ENCODE data around the gene AQP12B. TPM values are rescaled to one million over a fixed set of nuclear protein-coding genes. Genes with fewer than 3 reads are reported as not detected.
"Not testable (repeated sequence)": the region's sequence is repeated elsewhere in the genome, so short reads cannot be mapped to it uniquely, and the experiment has no call there.

Gene AQP12B
- polyA plus RNA-seq, 1 donor (not counting 4 experiments of a cell fraction or from before 2014, with no cell fraction given): not detected

DNA sequence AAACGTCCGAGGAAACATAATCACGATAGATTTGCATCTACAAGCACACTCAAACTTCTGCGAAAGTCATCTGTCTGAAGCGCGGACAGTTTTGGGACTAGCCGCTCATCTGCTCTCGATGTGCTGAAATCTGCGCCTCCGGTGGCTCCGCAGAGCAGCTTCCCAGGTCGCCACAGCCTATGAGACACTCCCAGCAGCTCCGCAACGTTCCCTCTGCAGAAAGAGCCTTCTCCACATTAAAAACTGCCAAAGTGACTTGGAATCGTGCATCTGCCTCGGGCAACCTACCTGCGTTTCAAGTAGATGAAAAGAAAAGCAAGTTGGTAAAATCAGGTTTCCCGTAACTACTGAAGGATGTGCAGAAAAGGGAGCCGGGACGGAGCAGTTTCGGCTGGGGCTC is 17.9 kb upstream of the AQP12B start:
- Histone ChIP-seq H3K27me3 (ENCODE audit: control insufficient read depth, extremely low read depth, insufficient read depth, low read length) (peaks cover 32% of the 10 kb centered on the region), H3K4me2 (ENCODE audit: control insufficient read depth, extremely low read depth, insufficient read depth, low read depth, low read length) (peak overlapping the region; percentile 3)
- H3K36me3 ChIP-seq (ENCODE audit: control insufficient read depth in 2 of 2, extremely low read depth in 1 of 2, insufficient read depth in 2 of 2, low read length in 2 of 2); H3K4me1 ChIP-seq (ENCODE audit: control insufficient read depth, extremely low read depth, insufficient read depth, low read length); H4K20me1 ChIP-seq (ENCODE audit: control insufficient read depth, extremely low read depth, insufficient read depth, low read length); dilution Hi-C loops (cut with MboI; ENCODE audit: extremely low pct_ligation_motif_present, low sequenced_read_pairs); DNase-seq (ENCODE audit: low read depth, low spot score); H3K27ac ChIP-seq (ENCODE audit: control insufficient read depth, insufficient read depth, low read length); H3K79me2 ChIP-seq (ENCODE audit: control insufficient read depth, insufficient read depth, low read length); H2AFZ ChIP-seq (ENCODE audit: control insufficient read depth, low read length); H3K9ac ChIP-seq (ENCODE audit: control insufficient read depth, extremely low read depth, insufficient read depth, low read length); H3K4me3 ChIP-seq (ENCODE audit: control insufficient read depth in 2 of 3, extremely low read depth in 1 of 3, insufficient read depth in 2 of 3, low read depth in 1 of 3, low read length in 3 of 3); H3K9me1 ChIP-seq (ENCODE audit: control insufficient read depth, extremely low read depth, insufficient read depth, low read length); H3K9me3 ChIP-seq (ENCODE audit: control insufficient read depth, low read depth, low read length): not testable (repeated sequence)
- peak; percentile 36 for FAIRE-seq
- TF ChIP-seq EZH2 (IDR thresholded peaks at IDR 0.05; ENCODE audit: low read length): peak; percentile 42

DNA sequence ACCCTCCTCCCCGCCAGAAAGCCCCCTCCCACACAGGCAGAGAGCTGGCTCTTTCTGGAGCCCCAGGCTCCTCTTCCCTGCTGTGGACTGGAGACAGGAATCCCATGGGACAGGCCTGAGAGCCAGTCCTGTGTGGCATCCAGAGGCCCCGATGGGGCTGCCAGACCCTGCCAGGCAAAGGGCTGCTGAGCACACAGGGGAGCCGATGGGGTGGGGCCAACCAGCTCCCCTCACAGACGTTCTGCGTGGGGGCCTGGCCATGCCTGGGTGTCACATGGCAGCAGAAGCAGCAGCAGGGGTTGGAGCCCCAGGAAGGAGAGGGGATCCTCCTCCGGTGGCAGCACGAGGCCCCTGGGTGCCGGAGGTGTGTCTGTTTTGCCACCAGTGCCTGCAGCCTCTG is 17.1 kb upstream of the AQP12B start:
- H3K27ac ChIP-seq (ENCODE audit: control insufficient read depth, insufficient read depth, low read length); H3K79me2 ChIP-seq (ENCODE audit: control insufficient read depth, insufficient read depth, low read length); H2AFZ ChIP-seq (ENCODE audit: control insufficient read depth, low read length); H3K4me3 ChIP-seq (ENCODE audit: control insufficient read depth in 2 of 3, extremely low read depth in 1 of 3, insufficient read depth in 2 of 3, low read depth in 1 of 3, low read length in 3 of 3); H3K9me3 ChIP-seq (ENCODE audit: control insufficient read depth, low read depth, low read length); H3K4me1 ChIP-seq (ENCODE audit: control insufficient read depth, extremely low read depth, insufficient read depth, low read length); H3K36me3 ChIP-seq (ENCODE audit: control insufficient read depth in 2 of 2, extremely low read depth in 1 of 2, insufficient read depth in 2 of 2, low read length in 2 of 2); H3K4me2 ChIP-seq (ENCODE audit: control insufficient read depth, extremely low read depth, insufficient read depth, low read depth, low read length); H4K20me1 ChIP-seq (ENCODE audit: control insufficient read depth, extremely low read depth, insufficient read depth, low read length); dilution Hi-C loops (cut with MboI; ENCODE audit: extremely low pct_ligation_motif_present, low sequenced_read_pairs); FAIRE-seq; H3K9me1 ChIP-seq (ENCODE audit: control insufficient read depth, extremely low read depth, insufficient read depth, low read length); H3K9ac ChIP-seq (ENCODE audit: control insufficient read depth, extremely low read depth, insufficient read depth, low read length); DNase-seq (ENCODE audit: low read depth, low spot score): not testable (repeated sequence)
- H3K27me3 ChIP-seq (ENCODE audit: control insufficient read depth, extremely low read depth, insufficient read depth, low read length): peaks cover 32% of the 10 kb centered on the region

DNA sequence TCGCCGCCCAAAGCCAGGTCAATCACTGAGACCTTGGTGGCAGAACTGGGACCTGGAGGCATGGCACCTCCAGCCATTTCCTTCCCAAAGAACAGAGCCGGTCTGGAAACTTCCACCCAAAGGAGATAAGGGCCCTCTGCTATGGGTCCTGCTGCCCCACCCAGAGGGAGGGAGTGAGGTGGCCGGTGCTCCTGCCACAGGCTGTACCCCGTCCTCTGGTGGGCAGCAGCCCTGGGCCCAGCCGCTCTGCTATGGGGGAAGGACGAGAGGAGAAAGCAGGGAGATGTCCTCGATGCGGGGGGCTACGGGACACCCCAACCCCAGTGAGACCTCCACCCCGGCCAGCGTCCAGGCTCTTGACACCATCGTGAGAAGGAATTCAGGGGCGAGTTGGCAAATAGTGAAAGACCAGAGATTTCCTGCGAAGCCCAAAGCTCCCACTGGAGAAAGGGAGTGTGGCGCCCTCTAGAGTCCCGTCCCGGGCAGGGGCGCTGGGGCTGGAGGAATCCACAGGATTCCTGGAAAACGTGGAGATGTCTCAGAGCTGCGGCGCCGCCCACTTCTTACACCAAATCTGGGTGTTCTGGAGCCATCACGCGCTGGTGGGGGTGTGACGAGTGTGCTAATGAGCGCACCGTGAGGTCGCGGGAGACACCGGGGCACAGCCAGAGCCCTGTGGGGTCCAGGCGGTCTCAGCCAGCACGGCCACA is 16.3 kb upstream of the AQP12B start:
- peak; percentile 77 for FAIRE-seq

DNA sequence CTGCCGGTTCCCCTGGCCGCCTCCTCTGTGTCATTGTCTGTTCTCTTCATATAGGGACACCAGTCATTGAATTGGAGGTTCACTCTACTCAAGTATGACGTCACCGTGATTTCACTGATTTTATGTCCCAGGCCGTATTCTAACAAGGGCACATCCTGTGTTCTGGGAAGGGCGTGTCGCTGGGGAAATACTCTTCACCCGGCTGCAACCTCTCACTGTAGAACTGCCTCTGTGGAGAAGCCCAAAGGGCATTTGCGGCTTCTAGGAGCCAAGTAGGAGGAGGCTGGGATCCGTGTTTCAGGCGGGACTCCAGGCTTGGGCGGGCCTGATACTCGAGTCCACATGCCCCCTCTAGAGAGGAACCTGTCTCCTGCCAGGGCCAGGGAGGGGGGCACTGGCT is 13.8 kb upstream of the AQP12B start:
- H2AFZ ChIP-seq (ENCODE audit: control insufficient read depth, low read length); DNase-seq (ENCODE audit: low read depth, low spot score); H3K9me1 ChIP-seq (ENCODE audit: control insufficient read depth, extremely low read depth, insufficient read depth, low read length); H3K27ac ChIP-seq (ENCODE audit: control insufficient read depth, insufficient read depth, low read length); H3K4me2 ChIP-seq (ENCODE audit: control insufficient read depth, extremely low read depth, insufficient read depth, low read depth, low read length); H3K9me3 ChIP-seq (ENCODE audit: control insufficient read depth, low read depth, low read length); H3K9ac ChIP-seq (ENCODE audit: control insufficient read depth, extremely low read depth, insufficient read depth, low read length); H3K4me1 ChIP-seq (ENCODE audit: control insufficient read depth, extremely low read depth, insufficient read depth, low read length); H3K36me3 ChIP-seq (ENCODE audit: control insufficient read depth in 2 of 2, extremely low read depth in 1 of 2, insufficient read depth in 2 of 2, low read length in 2 of 2); dilution Hi-C loops (cut with MboI; ENCODE audit: extremely low pct_ligation_motif_present, low sequenced_read_pairs); FAIRE-seq; H3K4me3 ChIP-seq (ENCODE audit: control insufficient read depth in 2 of 3, extremely low read depth in 1 of 3, insufficient read depth in 2 of 3, low read depth in 1 of 3, low read length in 3 of 3); H4K20me1 ChIP-seq (ENCODE audit: control insufficient read depth, extremely low read depth, insufficient read depth, low read length); H3K79me2 ChIP-seq (ENCODE audit: control insufficient read depth, insufficient read depth, low read length): not testable (repeated sequence)
- H3K27me3 ChIP-seq (ENCODE audit: control insufficient read depth, extremely low read depth, insufficient read depth, low read length): peaks cover 15% of the 10 kb centered on the region

More for the DNA sequence above, 16.3 kb upstream of the AQP12B start:
- H3K4me2 ChIP-seq (ENCODE audit: control insufficient read depth, extremely low read depth, insufficient read depth, low read depth, low read length); H3K4me3 ChIP-seq (ENCODE audit: control insufficient read depth in 2 of 3, extremely low read depth in 1 of 3, insufficient read depth in 2 of 3, low read depth in 1 of 3, low read length in 3 of 3); H3K9ac ChIP-seq (ENCODE audit: control insufficient read depth, extremely low read depth, insufficient read depth, low read length); H3K4me1 ChIP-seq (ENCODE audit: control insufficient read depth, extremely low read depth, insufficient read depth, low read length); H3K79me2 ChIP-seq (ENCODE audit: control insufficient read depth, insufficient read depth, low read length); H3K27ac ChIP-seq (ENCODE audit: control insufficient read depth, insufficient read depth, low read length); H3K9me1 ChIP-seq (ENCODE audit: control insufficient read depth, extremely low read depth, insufficient read depth, low read length); H2AFZ ChIP-seq (ENCODE audit: control insufficient read depth, low read length); H3K9me3 ChIP-seq (ENCODE audit: control insufficient read depth, low read depth, low read length); H3K36me3 ChIP-seq (ENCODE audit: control insufficient read depth in 2 of 2, extremely low read depth in 1 of 2, insufficient read depth in 2 of 2, low read length in 2 of 2); dilution Hi-C loops (cut with MboI; ENCODE audit: extremely low pct_ligation_motif_present, low sequenced_read_pairs); DNase-seq (ENCODE audit: low read depth, low spot score); H4K20me1 ChIP-seq (ENCODE audit: control insufficient read depth, extremely low read depth, insufficient read depth, low read length): not testable (repeated sequence)
- peaks cover 28% of the 10 kb centered on the region for H3K27me3 ChIP-seq (ENCODE audit: control insufficient read depth, extremely low read depth, insufficient read depth, low read length)

DNA sequence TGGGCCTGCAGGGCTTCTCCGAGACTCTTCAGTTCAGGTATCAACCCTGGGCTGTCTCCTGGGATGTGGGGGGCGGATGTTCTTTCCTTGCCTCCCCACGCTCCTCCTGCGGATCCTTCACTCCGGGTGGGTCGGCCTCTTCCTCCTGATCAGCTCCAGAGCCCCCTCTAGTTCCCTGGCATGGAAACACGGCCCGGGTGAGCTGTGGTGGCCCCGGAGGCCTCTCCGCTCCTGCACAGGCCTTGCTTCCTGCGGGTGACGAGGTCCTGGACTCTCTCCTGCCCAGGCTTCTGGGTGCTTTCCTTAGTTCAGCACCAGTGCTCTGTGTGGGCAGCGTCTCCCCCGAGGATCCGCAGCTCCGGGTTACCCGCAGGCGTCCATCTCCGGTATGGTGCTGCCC is 12.9 kb upstream of the AQP12B start:
- dilution Hi-C loops (cut with MboI; ENCODE audit: extremely low pct_ligation_motif_present, low sequenced_read_pairs); FAIRE-seq; H3K9me3 ChIP-seq (ENCODE audit: control insufficient read depth, low read depth, low read length); H2AFZ ChIP-seq (ENCODE audit: control insufficient read depth, low read length); H4K20me1 ChIP-seq (ENCODE audit: control insufficient read depth, extremely low read depth, insufficient read depth, low read length); H3K4me2 ChIP-seq (ENCODE audit: control insufficient read depth, extremely low read depth, insufficient read depth, low read depth, low read length); H3K4me1 ChIP-seq (ENCODE audit: control insufficient read depth, extremely low read depth, insufficient read depth, low read length); H3K9ac ChIP-seq (ENCODE audit: control insufficient read depth, extremely low read depth, insufficient read depth, low read length); H3K4me3 ChIP-seq (ENCODE audit: control insufficient read depth in 2 of 3, extremely low read depth in 1 of 3, insufficient read depth in 2 of 3, low read depth in 1 of 3, low read length in 3 of 3); DNase-seq (ENCODE audit: low read depth, low spot score); H3K27me3 ChIP-seq (ENCODE audit: control insufficient read depth, extremely low read depth, insufficient read depth, low read length); H3K27ac ChIP-seq (ENCODE audit: control insufficient read depth, insufficient read depth, low read length); H3K9me1 ChIP-seq (ENCODE audit: control insufficient read depth, extremely low read depth, insufficient read depth, low read length); H3K79me2 ChIP-seq (ENCODE audit: control insufficient read depth, insufficient read depth, low read length); H3K36me3 ChIP-seq (ENCODE audit: control insufficient read depth in 2 of 2, extremely low read depth in 1 of 2, insufficient read depth in 2 of 2, low read length in 2 of 2): not testable (repeated sequence)
